Upper lobe of left lung (tissue), 6 donors: Measurements from ENCODE around the gene KLK4. TPM values are rescaled to one million over a fixed set of nuclear protein-coding genes. Genes with fewer than 3 reads are reported as not detected.

Source experiments
- ATAC-seq, 2 donors: fragments of 200-7000 bp; cut with Tn5 transposase; one replicate each; pipeline ENCODE4 v1.9.1; 2022; ENCODE audit warnings: mild to moderate bottlenecking in 2 of 2, moderate library complexity in 2 of 2; ENCODE audit not compliant: low FRiP score in 2 of 2
- DNase-seq, 2 donors: peaks; one replicate each; pipeline ENCODE4 v3.0.0-alpha.2; 2019 to 2020
- H3K27ac ChIP-seq, 4 donors: fragments of 200-600 bp; sonication (generic); one replicate each; pipeline ENCODE4 v1.5.1; 2016 to 2019
- H3K27me3 ChIP-seq, 4 donors: fragments of 200-600 bp; sonication (generic); one replicate each; pipeline ENCODE4 v1.5.1; 2017 to 2019
- H3K36me3 ChIP-seq, 4 donors: fragments of 200-600 bp; sonication (generic); one replicate each; pipeline ENCODE4 v1.5.1; 2016 to 2019
- H3K4me1 ChIP-seq, 4 donors: fragments of 200-600 bp; sonication (generic); one replicate each; pipeline ENCODE4 v1.5.1; 2018 to 2019
- H3K4me3 ChIP-seq, 4 donors: fragments of 200-600 bp; sonication (generic); one replicate each; pipeline ENCODE4 v1.5.1; 2017 to 2019; ENCODE audit warnings: mild to moderate bottlenecking in 2 of 4, moderate library complexity in 1 of 4
- H3K9me3 ChIP-seq, 4 donors: fragments of 200-600 bp; sonication (generic); one replicate each; pipeline ENCODE4 v1.5.1; 2018 to 2019
- CTCF ChIP-seq, 6 experiments: fragments of 450-650 bp in 4 of 6; fragments of 200-600 bp in 2 of 6; sonication (generic) in 2 of 6; IDR thresholded peaks; one replicate each; pipeline ENCODE4 v1.5.1; 2016 to 2019; ENCODE audit warnings: antibody characterized with exemption in 6 of 6
- EP300 ChIP-seq, 4 donors: sonication (generic); formaldehyde crosslinking; IDR thresholded peaks; one replicate each; pipeline ENCODE4 v1.5.1; 2017; ENCODE audit warnings: antibody characterized with exemption in 4 of 4, control low read depth in 2 of 4
- POLR2A ChIP-seq, 4 donors: fragments of 450-650 bp; IDR thresholded peaks; one replicate each; pipeline ENCODE4 v1.5.1; 2016 to 2017; ENCODE audit warnings: antibody characterized with exemption in 4 of 4, mild to moderate bottlenecking in 2 of 4
- POLR2AphosphoS5 ChIP-seq, 2 donors: sonication (generic); formaldehyde crosslinking; IDR thresholded peaks; one replicate each; pipeline ENCODE4 v1.5.1; 2017; ENCODE audit warnings: antibody characterized with exemption in 2 of 2
- WGBS, 2 donors: methylation state at CpG; one replicate each; pipeline ENCODE4 v1.1.5; 2017 to 2018; 5-methylcytosine and 5-hydroxymethylcytosine counted together
- total RNA-seq, 6 donors: library from RNA; depleted of rRNA in 4 of 6; stranded (reverse); fragments of >200 nt in 4 of 6; gene quantifications; one replicate each; pipeline versions ENCODE4 v1.1.0 to v1.2.1, GENCODE V29; 2016 to 2021
- donor health status: DM: no; HTN: no; CAD: no; lungs with moderate emphysema.
- donor health status: DM: no; HTN: yes; CAD: no; lungs with severe emphysema.

The KLK4 gene
- total RNA-seq, 6 donors from 2014 or later: not detected

DNA sequence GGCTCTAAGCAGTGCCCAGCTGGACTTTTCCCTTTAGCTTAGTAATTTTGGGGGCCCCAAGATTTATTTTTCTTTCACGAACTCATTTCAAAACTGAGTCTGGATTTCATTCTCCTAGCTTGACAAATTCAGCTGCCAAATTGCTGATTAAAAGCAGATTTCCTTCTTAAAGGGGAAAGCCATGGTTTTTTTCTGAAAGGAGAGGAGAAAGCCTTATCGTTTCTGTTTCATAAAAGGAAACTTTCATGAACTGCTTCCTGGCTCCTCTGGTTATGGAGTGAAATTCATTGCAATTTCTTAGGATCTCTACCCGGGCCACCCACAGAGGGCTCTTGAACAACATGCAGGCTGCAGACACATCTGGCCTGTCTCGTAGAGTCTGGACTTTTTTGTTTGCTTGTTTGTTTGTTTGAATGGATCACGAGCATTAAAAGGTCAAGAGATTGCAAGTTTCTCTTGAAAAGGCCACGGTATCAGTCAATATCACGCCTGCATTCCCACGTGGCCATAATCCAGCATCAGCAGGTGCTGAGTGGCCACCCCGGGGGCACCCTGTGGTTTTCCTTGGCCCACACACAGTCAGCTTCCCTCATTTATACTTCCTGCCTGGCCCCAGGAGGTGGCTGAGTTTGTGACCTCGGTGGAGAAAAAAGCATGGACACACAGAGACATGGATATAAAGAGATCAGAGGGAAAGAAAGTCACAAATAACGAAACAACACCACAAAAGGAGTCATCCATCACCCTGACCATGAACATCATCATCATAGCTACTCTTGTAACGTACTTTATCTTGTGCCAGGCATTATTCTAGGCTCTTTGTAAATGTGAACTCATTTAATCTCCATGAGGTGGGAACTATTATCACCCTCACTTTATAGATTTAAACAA lies 10.5 kb upstream of the KLK4 start:
- ATAC-seq (no peak), DNase-seq (no peak)
- Histone ChIP-seq H3K36me3 (no peaks in the 10 kb centered on the region), H3K4me3 (no peak overlapping the region), H3K9me3 (no peaks in the 10 kb centered on the region), H3K27me3 (no peaks in the 10 kb centered on the region), H3K27ac (no peak overlapping the region), H3K4me1 (peaks cover 0 to 5% (median 0%) of the 10 kb centered on the region in 4 donors)
- TF ChIP-seq POLR2A (IDR thresholded peaks at IDR 0.05) (no peak), EP300 (IDR thresholded peaks at IDR 0.05) (no peak), CTCF (IDR thresholded peaks at IDR 0.05) (no peak), POLR2AphosphoS5 (IDR thresholded peaks at IDR 0.05) (no peak)
- 5 to 7% methylated on average over 12 of the region's 12 CpGs for WGBS, 2 donors

- DNase-seq (no peak), ATAC-seq (no peak)
- WGBS, 2 donors: 75 to 76% methylated on average over 2 of the region's 2 CpGs
- no peaks in the 10 kb centered on the region for H3K9me3 ChIP-seq
- TF ChIP-seq POLR2AphosphoS5 (IDR thresholded peaks at IDR 0.05): no peak
- no peak for TF ChIP-seq EP300 (IDR thresholded peaks at IDR 0.05)
- TF ChIP-seq POLR2A (IDR thresholded peaks at IDR 0.05): no peak
- no peak for TF ChIP-seq CTCF (IDR thresholded peaks at IDR 0.05)
- H3K36me3 ChIP-seq: no peaks in the 10 kb centered on the region
- no peak overlapping the region for H3K27ac ChIP-seq
- peaks cover 0 to 10% (median 2%) of the 10 kb centered on the region in 4 donors for H3K27me3 ChIP-seq
- no peaks in the 10 kb centered on the region for H3K4me1 ChIP-seq
- H3K4me3 ChIP-seq: no peak overlapping the region
These were observed 4.9 kb upstream of the KLK4 start for GRCh38 chr19:50916069-50916468.

DNA sequence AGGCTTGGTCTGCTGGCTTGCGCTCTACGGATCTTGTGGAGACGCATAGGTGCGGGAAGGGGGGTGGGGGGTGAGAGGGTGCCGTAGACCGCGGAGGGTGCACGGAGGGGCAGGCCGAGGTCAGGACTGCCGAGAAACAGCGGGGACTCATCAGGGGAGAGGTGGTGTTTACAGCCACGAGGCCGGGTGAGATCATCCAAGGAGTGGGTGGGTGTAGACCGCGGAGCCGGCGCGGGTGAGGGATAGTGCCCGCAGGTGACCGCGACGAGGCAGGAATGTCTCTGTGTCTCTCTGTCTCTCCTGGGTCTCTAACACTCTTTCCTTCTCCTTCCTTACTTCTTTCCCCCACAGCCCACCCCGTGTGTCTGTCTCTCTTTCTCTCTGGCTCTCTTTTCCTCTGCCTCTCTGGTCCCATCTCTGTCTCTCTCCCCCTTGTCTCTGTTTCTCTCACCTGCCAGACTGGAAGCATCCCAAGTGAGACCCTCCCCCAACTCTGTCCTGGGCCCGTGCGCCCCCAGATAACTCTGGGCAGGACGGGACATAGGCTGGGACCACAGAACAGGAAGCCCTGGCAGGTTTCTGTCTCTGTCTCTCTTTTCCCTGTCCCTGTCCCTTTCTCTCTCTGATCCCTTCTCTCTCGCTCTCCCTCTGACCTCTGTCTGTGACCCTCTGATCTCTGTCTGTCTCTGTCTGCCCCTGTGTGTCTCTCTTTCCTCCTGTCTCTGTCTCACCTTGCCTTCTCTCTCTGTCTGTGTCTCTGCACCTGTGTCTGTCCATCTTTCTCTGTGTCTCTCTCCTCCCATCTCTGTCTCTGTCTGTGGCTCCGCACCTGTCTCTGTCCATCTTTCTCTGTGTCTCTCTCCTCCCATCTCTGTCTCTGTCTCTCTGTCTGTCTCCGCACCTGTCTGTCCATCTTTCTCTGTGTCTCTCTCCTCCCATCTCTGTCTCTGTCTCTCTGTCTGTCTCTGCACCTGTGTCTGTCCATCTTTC lies 1.8 kb upstream of the KLK4 start:
- Histone ChIP-seq H3K27ac (no peak overlapping the region), H3K4me1 (peaks cover 0 to 9% (median 6%) of the 10 kb centered on the region in 4 donors), H3K27me3 (peaks cover 0 to 30% (median 12%) of the 10 kb centered on the region in 4 donors), H3K4me3 (no peak overlapping the region), H3K36me3 (no peaks in the 10 kb centered on the region), H3K9me3 (no peaks in the 10 kb centered on the region)
- TF ChIP-seq POLR2A (IDR thresholded peaks at IDR 0.05): no peak
- no peak for TF ChIP-seq EP300 (IDR thresholded peaks at IDR 0.05)
- no peak for TF ChIP-seq CTCF (IDR thresholded peaks at IDR 0.05)
- no peak for TF ChIP-seq POLR2AphosphoS5 (IDR thresholded peaks at IDR 0.05)
- ATAC-seq (peak in 1 of 2 donors; percentile 43), DNase-seq (no peak)
- 9 to 12% methylated on average over 23 to 28 of the region's 29 CpGs for WGBS, 2 donors

GRCh38 chr19:50912102-50912599 lies 956 bp upstream of the KLK4 start:
- ATAC-seq: no peak
- DNase-seq: peak in 1 of 2 donors; percentile 37
- TF ChIP-seq POLR2A (IDR thresholded peaks at IDR 0.05) (no peak), CTCF (IDR thresholded peaks at IDR 0.05) (no peak), POLR2AphosphoS5 (IDR thresholded peaks at IDR 0.05) (no peak), EP300 (IDR thresholded peaks at IDR 0.05) (no peak)
- Histone ChIP-seq H3K27ac (no peak overlapping the region), H3K4me3 (no peak overlapping the region), H3K9me3 (no peaks in the 10 kb centered on the region), H3K27me3 (peaks cover 0 to 30% (median 12%) of the 10 kb centered on the region in 4 donors), H3K36me3 (no peaks in the 10 kb centered on the region), H3K4me1 (peaks cover 0 to 9% (median 6%) of the 10 kb centered on the region in 4 donors)
- 11 to 17% methylated on average over 21 of the region's 21 CpGs for WGBS, 2 donors
